Activated CD8-positive, alpha-beta memory T cell treated with anti-CD3 and anti-CD28 coated beads, Interleukin-2, amount 50 U/mL, for 1 hour (primary cell): ENCODE data around the gene NKX2-3.

Experiments used
- DNase-seq: peaks from one replicate; pipeline ENCODE4 v3.0.0-alpha.2; 2020; ENCODE audit errors: extremely low read depth

The NKX2-3 gene

GRCh38 chr10:99532687-99533495 lies at the start of gene NKX2-3:
TSS of gene NKX2-3 (plus strand) at chr10:99532942. CDS start at chr10:99533132, 190 bp downstream.
- no peak for DNase-seq

- DNase-seq = no peak
Measured at GRCh38 chr10:99484626-99485581, 47.8 kb upstream of the NKX2-3 start.

GRCh38 chr10:99487125-99487807 lies 45.5 kb upstream of the NKX2-3 start:
- DNase-seq = no peak

- no peak for DNase-seq
Measured at GRCh38 chr10:99489271-99489670, 43.5 kb upstream of the NKX2-3 start.

GRCh38 chr10:99497343-99498025 lies 35.3 kb upstream of the NKX2-3 start:
- no peak for DNase-seq

- no peak for DNase-seq
Measured at GRCh38 chr10:99506416-99506815, 26.3 kb upstream of the NKX2-3 start.

GRCh38 chr10:99507265-99507664 lies 25.5 kb upstream of the NKX2-3 start:
- DNase-seq = no peak

GRCh38 chr10:99513061-99513460 lies 19.7 kb upstream of the NKX2-3 start:
- no peak for DNase-seq

GRCh38 chr10:99519690-99520039 lies 13.1 kb upstream of the NKX2-3 start:
- DNase-seq = no peak

- DNase-seq = no peak
Measured at GRCh38 chr10:99520040-99520846, 12.5 kb upstream of the NKX2-3 start.

- DNase-seq = no peak
Measured at GRCh38 chr10:99520847-99521764, 11.6 kb upstream of the NKX2-3 start.

- DNase-seq = no peak
Measured at GRCh38 chr10:99521765-99522469, 10.8 kb upstream of the NKX2-3 start.

GRCh38 chr10:99522470-99523250 lies 10.1 kb upstream of the NKX2-3 start:
- no peak for DNase-seq

- no peak for DNase-seq
Measured at GRCh38 chr10:99523251-99523773, 9.4 kb upstream of the NKX2-3 start.

GRCh38 chr10:99524050-99524666 lies 8.6 kb upstream of the NKX2-3 start:
- DNase-seq = no peak

- no peak for DNase-seq
Measured at GRCh38 chr10:99524736-99525380, 7.9 kb upstream of the NKX2-3 start.

GRCh38 chr10:99525897-99526296 lies 6.8 kb upstream of the NKX2-3 start:
- no peak for DNase-seq
